Spleen (tissue), 11 donors: ENCODE results near the gene NR3C2. TPM values are rescaled to one million over a fixed set of nuclear protein-coding genes. Genes with fewer than 3 reads are reported as not detected.

Experiments
- DNase-seq: peaks from one replicate; pipeline ENCODE4 v3.0.0-alpha.2; 2020
- H3K27ac ChIP-seq, 8 donors: fragments of 200-600 bp; sonication (generic) in 7 of 8; 1 replicate in 4 of 8; 2 replicates in 4 of 8; pipeline versions ENCODE4 v1.5.0 to v1.8.0; 2016 to 2021; ENCODE audit warnings: inconsistent platforms in 4 of 8, mild to moderate bottlenecking in 4 of 8, moderate library complexity in 1 of 8
- H3K27me3 ChIP-seq, 7 donors: fragments of 200-600 bp; sonication (generic) in 6 of 7; replicated peaks in 1 of 7; 1 replicate in 4 of 7; 2 replicates in 3 of 7; pipeline versions ENCODE4 v1.5.0 to v1.8.0; 2016 to 2021; ENCODE audit warnings: inconsistent platforms in 3 of 7, mild to moderate bottlenecking in 1 of 7
- H3K36me3 ChIP-seq, 6 donors: fragments of 200-600 bp; sonication (generic) in 5 of 6; 1 replicate in 4 of 6; 2 replicates in 2 of 6; pipeline versions ENCODE4 v1.5.0 to v1.8.0; 2016 to 2021; ENCODE audit warnings: inconsistent platforms in 2 of 6
- H3K4me1 ChIP-seq, 6 donors: fragments of 200-600 bp; sonication (generic) in 5 of 6; 1 replicate in 3 of 6; 2 replicates in 3 of 6; pipeline versions ENCODE4 v1.5.0 to v1.8.0; 2016 to 2021; ENCODE audit warnings: inconsistent platforms in 3 of 6
- H3K4me3 ChIP-seq, 8 donors: fragments of 200-600 bp; sonication (generic) in 7 of 8; 1 replicate in 4 of 8; 2 replicates in 4 of 8; pipeline versions ENCODE4 v1.5.0 to v1.8.0; 2016 to 2021; ENCODE audit warnings: inconsistent platforms in 4 of 8, mild to moderate bottlenecking in 4 of 8, moderate library complexity in 2 of 8
- H3K9me3 ChIP-seq, 8 donors: fragments of 200-600 bp; sonication (generic) in 7 of 8; 1 replicate in 4 of 8; 2 replicates in 4 of 8; pipeline versions ENCODE4 v1.5.0 to v1.8.0; 2016 to 2021; ENCODE audit warnings: inconsistent platforms in 4 of 8
- CTCF ChIP-seq, 11 experiments: fragments of 200-600 bp in 7 of 11; fragments of 450-650 bp in 4 of 11; sonication (generic) in 4 of 11; IDR thresholded peaks in 8 of 11; conservative IDR thresholded peaks in 3 of 11; 1 replicate in 7 of 11; 2 replicates in 4 of 11; pipeline versions ENCODE4 v1.4.0 to v1.8.0; 2016 to 2021; ENCODE audit warnings: antibody characterized with exemption in 11 of 11, inconsistent platforms in 4 of 11, mild to moderate bottlenecking in 1 of 11
- POLR2A ChIP-seq, 3 donors: fragments of 450-650 bp; IDR thresholded peaks; one replicate each; pipeline ENCODE4 v1.5.1; 2017; ENCODE audit warnings: antibody characterized with exemption in 3 of 3, mild to moderate bottlenecking in 1 of 3
- POLR2AphosphoS5 ChIP-seq, 3 donors: sonication (generic); formaldehyde crosslinking; IDR thresholded peaks; one replicate each; pipeline ENCODE4 v1.5.1; 2017; ENCODE audit warnings: antibody characterized with exemption in 3 of 3
- WGBS, 5 donors: extraction: QIAGEN DNeasy Blood & Tissue Kit in 3 of 5; methylation state at CpG; one replicate each; pipeline versions ENCODE4 v1.1.5 to v1.1.7; 2013 to 2018; 5-methylcytosine and 5-hydroxymethylcytosine counted together
- intact Hi-C: fragments of 100-400 bp; cut with DNase I; formaldehyde crosslinking; loops from one replicate; pipeline ENCODE4 v1.15.0; 2023; ENCODE audit warnings: low total_unique reads
- polyA plus RNA-seq, 3 donors: library from polyadenylated mRNA; stranded (reverse); fragments of 200-250 nt; gene quantifications; one replicate each; pipeline ENCODE4 v1.2.1, GENCODE V29; 2013
- total RNA-seq, 7 donors: library from RNA; depleted of rRNA in 3 of 7; stranded (reverse); fragments of >200 nt in 3 of 7; fragmentation: NEBNext Ultra II Directional in 4 of 7; extraction: Animal tissue kit (Norgen Biotek cat#: 25700) in 4 of 7; gene quantifications; one replicate each; pipeline versions ENCODE4 v1.1.0 to v1.2.1, GENCODE V29; 2016 to 2021
- donor health status: healthy with polysubstance abuse.
- donor health status: DM: no; HTN: no; CAD: no; lungs with moderate emphysema.
- donor health status: DM: no; HTN: no; CAD: no.
- donor health status: Bipolar disorder and iron deficiency.
- donor health status: healthy.
- donor health status: DM: no; HTN: no; CAD: no.
- donor health status: DM: yes; HTN: yes; CAD: no.

NR3C2 gene
- total and polyA plus RNA-seq, 10 donors, result 1.2 to 25.9 (median 16.2) TPM

GRCh38 chr4:148299337-148299736, 142.9 kb downstream of the NR3C2 start:
- intact Hi-C loops, result no loop called here
- TF ChIP-seq CTCF (IDR thresholded peaks at IDR 0.05 in 8 of 11, conservative IDR thresholded peaks at IDR 0.05 in 3 of 11) (no peak), POLR2AphosphoS5 (IDR thresholded peaks at IDR 0.05) (no peak), POLR2A (IDR thresholded peaks at IDR 0.05) (no peak)
- WGBS, 5 donors, result 87 to 97% (median 92%) methylated on average over 9 of the region's 9 CpGs

GRCh38 chr4:148296498-148296897, 145.7 kb downstream of the NR3C2 start:
- no peak for TF ChIP-seq CTCF (IDR thresholded peaks at IDR 0.05 in 8 of 11, conservative IDR thresholded peaks at IDR 0.05 in 3 of 11)
- TF ChIP-seq POLR2AphosphoS5 (IDR thresholded peaks at IDR 0.05), result no peak
- no peak for TF ChIP-seq POLR2A (IDR thresholded peaks at IDR 0.05)
- peaks cover 0 to 19% (median 14%) of the 10 kb centered on the region in 8 donors for H3K9me3 ChIP-seq
- no peak for DNase-seq
- intact Hi-C loops, result no loop called here
- H3K36me3 ChIP-seq, result no peaks in the 10 kb centered on the region
- no peaks in the 10 kb centered on the region for H3K4me1 ChIP-seq
- WGBS, 5 donors, result 83 to 97% (median 85%) methylated on average over 2 of the region's 2 CpGs
- H3K4me3 ChIP-seq, result no peak overlapping the region
- H3K27ac ChIP-seq, result no peak overlapping the region
- H3K27me3 ChIP-seq, result no peaks in the 10 kb centered on the region

More at GRCh38 chr4:148299337-148299736, 142.9 kb downstream of the NR3C2 start:
- Histone ChIP-seq H3K27ac (no peak overlapping the region), H3K4me1 (no peaks in the 10 kb centered on the region), H3K9me3 (peaks cover 0 to 32% (median 16%) of the 10 kb centered on the region in 8 donors), H3K36me3 (no peaks in the 10 kb centered on the region), H3K27me3 (no peaks in the 10 kb centered on the region), H3K4me3 (no peak overlapping the region)
- peak; percentile 64 for DNase-seq

GRCh38 chr4:148295642-148296041, 146.6 kb downstream of the NR3C2 start:
- no peak for DNase-seq
- no peaks in the 10 kb centered on the region for H3K27me3 ChIP-seq
- TF ChIP-seq CTCF (IDR thresholded peaks at IDR 0.05 in 8 of 11, conservative IDR thresholded peaks at IDR 0.05 in 3 of 11), result no peak
- TF ChIP-seq POLR2AphosphoS5 (IDR thresholded peaks at IDR 0.05), result no peak
- no peak for TF ChIP-seq POLR2A (IDR thresholded peaks at IDR 0.05)
- H3K4me1 ChIP-seq, result no peaks in the 10 kb centered on the region
- H3K9me3 ChIP-seq, result peaks cover 0 to 10% (median 7%) of the 10 kb centered on the region in 8 donors
- no peaks in the 10 kb centered on the region for H3K36me3 ChIP-seq
- 78 to 97% (median 85%) methylated on average over 1 of the region's 1 CpG for WGBS, 5 donors
- H3K4me3 ChIP-seq, result no peak overlapping the region
- no peak overlapping the region for H3K27ac ChIP-seq
- intact Hi-C loops, result no loop called here

- no peak for TF ChIP-seq CTCF (IDR thresholded peaks at IDR 0.05 in 8 of 11, conservative IDR thresholded peaks at IDR 0.05 in 3 of 11)
- no peak for TF ChIP-seq POLR2AphosphoS5 (IDR thresholded peaks at IDR 0.05)
- TF ChIP-seq POLR2A (IDR thresholded peaks at IDR 0.05), result no peak
- 65 to 83% (median 80%) methylated on average over 1 of the region's 1 CpG for whole genome bisulfite sequencing, 5 donors
Measured at GRCh38 chr4:148293571-148293970, 148.6 kb downstream of the NR3C2 start.

More at GRCh38 chr4:148293571-148293970, 148.6 kb downstream of the NR3C2 start:
- Histone ChIP-seq H3K27ac (no peak overlapping the region), H3K36me3 (no peaks in the 10 kb centered on the region), H3K27me3 (no peaks in the 10 kb centered on the region), H3K4me1 (no peaks in the 10 kb centered on the region), H3K9me3 (no peaks in the 10 kb centered on the region), H3K4me3 (no peak overlapping the region)
- intact Hi-C loops, result no loop called here
- no peak for DNase-seq
